HEK293 (cell line): ENCODE measurements around the gene TSPY9.
"Not testable (repeated sequence)": the region's sequence is repeated elsewhere in the genome, so short reads cannot be mapped to it uniquely, and the experiment has no call there.

Source experiments
- KLF8 ChIP-seq: fragments of 450-650 bp; formaldehyde crosslinking; IDR thresholded peaks from 2 replicates; pipeline ENCODE4 v1.5.1; 2016; ENCODE audit warnings: missing biosample characterization, missing genetic modification characterization
- TRIM28 ChIP-seq: IDR thresholded peaks from 2 replicates; pipeline ENCODE4 v1.6.1; 2011; ENCODE audit warnings: low read length, control low read depth, borderline replicate concordance
- ZBTB21 ChIP-seq: fragments of 450-650 bp; formaldehyde crosslinking; IDR thresholded peaks from 2 replicates; pipeline ENCODE4 v1.5.1; 2017; ENCODE audit warnings: missing biosample characterization, missing genetic modification characterization
- ZBTB44 ChIP-seq: fragments of 450-650 bp; IDR thresholded peaks from 2 replicates; pipeline ENCODE4 v1.5.1; 2018; ENCODE audit warnings: missing biosample characterization, mild to moderate bottlenecking, missing genetic modification characterization
- ZFP69B ChIP-seq: fragments of 450-650 bp; formaldehyde crosslinking; IDR thresholded peaks from 2 replicates; pipeline ENCODE4 v1.5.1; 2016; ENCODE audit warnings: missing biosample characterization, missing genetic modification characterization
- ZNF350 ChIP-seq: fragments of 450-650 bp; formaldehyde crosslinking; IDR thresholded peaks from 2 replicates; pipeline ENCODE4 v1.5.0; 2017; ENCODE audit warnings: missing biosample characterization, mild to moderate bottlenecking, missing genetic modification characterization
- ZNF398 ChIP-seq: fragments of 450-650 bp; formaldehyde crosslinking; IDR thresholded peaks from 2 replicates; pipeline ENCODE4 v1.5.1; 2017; ENCODE audit warnings: missing biosample characterization, missing genetic modification characterization

- TF ChIP-seq TRIM28; ZNF350 (tag by site-specific recombination); ZBTB44 (tag by site-specific recombination); KLF8 (tag by site-specific recombination); ZFP69B (tag by site-specific recombination); ZBTB21; ZNF398 (tag by site-specific recombination): not testable (repeated sequence)
Observed at GRCh38 chrY:9466655-9467054, 20.4 kb upstream of the TSPY9 start, which contains the start of gene TSPY1.
